H1 (cell line): ENCODE data around the gene NDUFA7. TPM values are rescaled to one million over a fixed set of nuclear protein-coding genes. Genes with fewer than 3 reads are reported as not detected.

Source experiments
- CTCF ChIA-PET: fragments of 300-600 bp; sonication (Branson Sonifier 250); formaldehyde crosslinking; loops from one replicate; lab custom pipeline; 2021; ENCODE audit not compliant: partially characterized antibody; lab: Charles Lee
- POLR2A ChIA-PET: fragments of 300-600 bp; sonication (Branson Sonifier 250); formaldehyde crosslinking; loops from one replicate; lab custom pipeline; 2021; ENCODE audit warnings: inconsistent platforms; ENCODE audit not compliant: partially characterized antibody; lab: Charles Lee
- DNase-seq, 2 experiments: peaks; one replicate each; pipeline versions ENCODE4 v3.0.0 to v3.0.0-alpha.2; 2010 to 2022; ENCODE audit warnings: low spot score in 2 of 2, low read depth in 1 of 2, mixed read lengths in 1 of 2
- FAIRE-seq: peaks from 2 replicates; lab custom pipeline; 2011; peaks lifted over from hg19 to GRCh38; lab: Jason Lieb, UNC
- H2AFZ ChIP-seq: 2 replicates; pipeline ENCODE4 v1.8.1; 2012; ENCODE audit warnings: low read length, inconsistent platforms
- H2AK5ac ChIP-seq: 2 replicates; pipeline ENCODE4 v1.6.1; 2013; ENCODE audit warnings: low read depth, low read length
- H2BK120ac ChIP-seq: replicated peaks from 2 replicates; pipeline ENCODE3; 2013; ENCODE audit warnings: low read depth, low read length, inconsistent platforms
- H2BK12ac ChIP-seq: 2 replicates; pipeline ENCODE4 v1.6.1; 2013; ENCODE audit warnings: low read depth, low read length
- H2BK15ac ChIP-seq: 2 replicates; pipeline ENCODE4 v1.6.1; 2013; ENCODE audit warnings: low read length
- H2BK20ac ChIP-seq: 2 replicates; pipeline ENCODE4 v1.6.1; 2013; ENCODE audit warnings: low read length
- H2BK5ac ChIP-seq: 2 replicates; pipeline ENCODE4 v1.6.1; 2013; ENCODE audit warnings: low read depth, low read length
- H3K14ac ChIP-seq: 2 replicates; pipeline ENCODE4 v1.6.1; 2013; ENCODE audit warnings: inconsistent platforms; ENCODE audit not compliant: insufficient read length
- H3K18ac ChIP-seq: 2 replicates; pipeline ENCODE4 v1.6.1; 2013; ENCODE audit warnings: low read length; ENCODE audit errors: extremely low read depth
- H3K23ac ChIP-seq: 2 replicates; pipeline ENCODE4 v1.6.1; 2013; ENCODE audit warnings: inconsistent platforms; ENCODE audit not compliant: insufficient read length
- H3K23me2 ChIP-seq: 2 replicates; pipeline ENCODE4 v1.6.1; 2013; ENCODE audit warnings: low read depth, low read length
- H3K27ac ChIP-seq: 2 replicates; pipeline ENCODE4 v1.6.1; 2011; ENCODE audit warnings: low read depth, low read length, inconsistent platforms
- H3K27me3 ChIP-seq, 4 experiments: replicated peaks in 1 of 4; 1 replicate in 1 of 4; 2 replicates in 3 of 4; pipeline versions ENCODE4 v1.6.1 to v1.8.1; 2011 to 2013; ENCODE audit warnings: low read length in 3 of 4, mild to moderate bottlenecking in 3 of 4, inconsistent platforms in 2 of 4, mixed read lengths in 2 of 4, moderate library complexity in 1 of 4; ENCODE audit not compliant: control insufficient read depth in 3 of 4, insufficient read depth in 3 of 4; ENCODE audit errors: extremely low read depth in 1 of 4
- H3K36me3 ChIP-seq, 4 experiments: 2 replicates each; pipeline versions ENCODE4 v1.6.1 to v1.8.1; 2011 to 2013; ENCODE audit warnings: mild to moderate bottlenecking in 4 of 4, low read length in 3 of 4, moderate library complexity in 2 of 4, control low read depth in 1 of 4, inconsistent platforms in 1 of 4; ENCODE audit not compliant: insufficient read depth in 4 of 4, control insufficient read depth in 2 of 4
- H3K4ac ChIP-seq: replicated peaks from 2 replicates; pipeline ENCODE3; 2013; ENCODE audit warnings: low read length, low read depth, mixed read lengths, inconsistent platforms; ENCODE audit not compliant: insufficient read length
- H3K4me1 ChIP-seq, 4 experiments: replicated peaks in 1 of 4; 1 replicate in 1 of 4; 2 replicates in 3 of 4; pipeline versions ENCODE4 v1.6.1 to v1.8.1; 2011 to 2013; ENCODE audit warnings: low read length in 3 of 4, inconsistent platforms in 2 of 4, mixed read lengths in 1 of 4; ENCODE audit not compliant: insufficient read depth in 4 of 4, control insufficient read depth in 3 of 4
- H3K4me2 ChIP-seq, 2 experiments: 2 replicates each; pipeline versions ENCODE4 v1.6.1 to v1.8.1; 2011 to 2013; ENCODE audit warnings: low read depth in 2 of 2, low read length in 2 of 2, control low read depth in 1 of 2, inconsistent platforms in 1 of 2, mild to moderate bottlenecking in 1 of 2; ENCODE audit not compliant: insufficient read depth in 1 of 2
- H3K4me3 ChIP-seq, 4 experiments: fragments of 200-600, 300-600 bp in 1 of 4; sonication (generic), shearing (Covaris generic), sonication (Bioruptor Twin) in 1 of 4; 2 replicates each; pipeline versions ENCODE4 v1.5.1 to v1.8.1; 2011 to 2016; ENCODE audit warnings: low read length in 4 of 4, low read depth in 3 of 4, control low read depth in 2 of 4, inconsistent platforms in 2 of 4, mild to moderate bottlenecking in 2 of 4, mixed read lengths in 1 of 4, moderate library complexity in 1 of 4; ENCODE audit not compliant: insufficient read depth in 2 of 4; ENCODE audit errors: extremely low read depth in 1 of 4
- H3K56ac ChIP-seq: replicated peaks from 2 replicates; pipeline ENCODE3; 2013; ENCODE audit warnings: low read depth, mild to moderate bottlenecking, mixed read lengths, low read length, inconsistent platforms; ENCODE audit not compliant: insufficient read length
- H3K79me1 ChIP-seq: 2 replicates; pipeline ENCODE4 v1.6.1; 2013; ENCODE audit warnings: low read depth, low read length, control low read depth
- H3K79me2 ChIP-seq, 2 experiments: 2 replicates each; pipeline versions ENCODE4 v1.6.1 to v1.8.1; 2012 to 2013; ENCODE audit warnings: low read length in 2 of 2, mild to moderate bottlenecking in 2 of 2, inconsistent platforms in 1 of 2; ENCODE audit not compliant: insufficient read depth in 2 of 2, control insufficient read depth in 1 of 2
- H3K9ac ChIP-seq, 4 experiments: replicated peaks in 1 of 4; 1 replicate in 1 of 4; 2 replicates in 3 of 4; pipeline versions ENCODE4 v1.6.1 to v1.8.1; 2011 to 2013; ENCODE audit warnings: low read depth in 3 of 4, low read length in 3 of 4, control low read depth in 2 of 4, mild to moderate bottlenecking in 2 of 4, moderate library complexity in 2 of 4, inconsistent platforms in 1 of 4; ENCODE audit errors: extremely low read depth in 1 of 4
- H3K9me3 ChIP-seq, 2 experiments: 2 replicates each; pipeline versions ENCODE4 v1.6.1 to v1.8.1; 2012 to 2013; ENCODE audit warnings: mild to moderate bottlenecking in 2 of 2, moderate library complexity in 2 of 2, control low read depth in 1 of 2, inconsistent platforms in 1 of 2, low read depth in 1 of 2, low read length in 1 of 2, mixed read lengths in 1 of 2; ENCODE audit not compliant: insufficient read depth in 2 of 2
- H4K20me1 ChIP-seq, 2 experiments: replicated peaks in 1 of 2; 2 replicates each; pipeline versions ENCODE3 to v1.8.1; 2011 to 2013; ENCODE audit warnings: inconsistent platforms in 2 of 2, low read length in 2 of 2, mild to moderate bottlenecking in 1 of 2; ENCODE audit not compliant: insufficient read depth in 2 of 2, control insufficient read depth in 1 of 2
- H4K5ac ChIP-seq: 2 replicates; pipeline ENCODE4 v1.6.1; 2013; ENCODE audit warnings: low read length, low read depth, mixed read lengths, inconsistent platforms; ENCODE audit not compliant: insufficient read length
- H4K8ac ChIP-seq: 2 replicates; pipeline ENCODE4 v1.8.0; 2013; ENCODE audit warnings: mild to moderate bottlenecking, moderate library complexity, low read length, inconsistent platforms; ENCODE audit not compliant: insufficient read depth; ENCODE audit errors: extremely low read depth
- H4K91ac ChIP-seq: replicated peaks from 2 replicates; pipeline ENCODE3; 2013; ENCODE audit warnings: low read length, mixed read lengths, inconsistent platforms; ENCODE audit not compliant: insufficient read length
- BCL11A ChIP-seq, 2 experiments: IDR thresholded peaks; one replicate each; pipeline ENCODE4 v1.6.1; 2011; ENCODE audit warnings: low read depth in 2 of 2, low read length in 2 of 2, mild to moderate bottlenecking in 2 of 2
- HDAC6 ChIP-seq: IDR thresholded peaks from one replicate; pipeline ENCODE4 v1.7.1; 2012; ENCODE audit warnings: low read depth, mild to moderate bottlenecking, inconsistent platforms, low read length, moderate library complexity
- KDM5A ChIP-seq: fragments of 200-600 bp; IDR thresholded peaks from 2 replicates; pipeline ENCODE4 v1.7.1; 2012; ENCODE audit warnings: mild to moderate bottlenecking, low read length, inconsistent platforms, mixed read lengths
- POLR2AphosphoS5 ChIP-seq: IDR thresholded peaks from 2 replicates; pipeline ENCODE4 v1.6.1; 2011; ENCODE audit warnings: low read depth, low read length
- RFX5 ChIP-seq: IDR thresholded peaks from 2 replicates; pipeline ENCODE4 v1.6.1; 2011; ENCODE audit warnings: low read depth, low read length, improper control_type of control experiment, borderline replicate concordance
- SIN3A ChIP-seq, 2 experiments: IDR thresholded peaks in 1 of 2; conservative IDR thresholded peaks in 1 of 2; 2 replicates each; pipeline ENCODE4 v1.6.1; 2011 to 2012; ENCODE audit warnings: low read length in 2 of 2, improper control_type of control experiment in 1 of 2, low read depth in 1 of 2, mild to moderate bottlenecking in 1 of 2
- SP1 ChIP-seq: IDR thresholded peaks from 2 replicates; pipeline ENCODE4 v1.6.1; 2011; ENCODE audit warnings: low read depth, low read length
- TBP ChIP-seq: IDR thresholded peaks from 2 replicates; pipeline ENCODE4 v1.6.1; 2011; ENCODE audit warnings: low read depth, low read length, improper control_type of control experiment
- WGBS, 2 experiments: shearing (Covaris generic) in 1 of 2; methylation state at CpG; one replicate each; pipeline versions ENCODE4 v1.1.6 to v1.1.7; 2013 to 2015; ENCODE audit warnings: low lambda C conversion rate in 2 of 2, mixed read lengths in 2 of 2, inconsistent platforms in 1 of 2, low coverage in 1 of 2, missing lambda C conversion rate in 1 of 2; ENCODE audit not compliant: insufficient replicate concordance in 2 of 2, insufficient coverage in 1 of 2, insufficient read length in 1 of 2; ENCODE audit errors: extremely low coverage in 1 of 2, missing lambda C conversion rate in 1 of 2; 5-methylcytosine and 5-hydroxymethylcytosine counted together
- polyA plus RNA-seq, 7 experiments: library from polyadenylated mRNA; depleted of rRNA in 3 of 7; stranded (reverse) in 5 of 7; unstranded in 2 of 7; fragments of >200 nt in 5 of 7; fragments of 200-250 nt in 2 of 7; gene quantifications; 1 replicate in 5 of 7; 2 replicates in 1 of 7; 4 replicates in 1 of 7; pipeline versions ENCODE4 v1.2.1 to v1.2.3, GENCODE V29; 2011 to 2013; ENCODE audit warnings: missing spikeins in 2 of 7, mixed read lengths in 2 of 7
- total RNA-seq: library from RNA; stranded (reverse); fragmentation: NEBNext Ultra II Directional; extraction: Animal tissue kit (Norgen Biotek cat#: 25700); gene quantifications from 2 replicates; pipeline ENCODE4 v1.2.1, GENCODE V29; 2021
- TF ChIP-seq, protein P1 (sequence below): IDR thresholded peaks from 2 replicates; pipeline ENCODE4 v1.6.1; 2012; ENCODE audit warnings: low read length, inconsistent platforms

NDUFA7 gene
- total and polyA plus RNA-seq, 2 of the 8 experiments (the other 6 are each of a cell fraction or from before 2014, with no cell fraction given): 54.4 to 286 TPM

DNA sequence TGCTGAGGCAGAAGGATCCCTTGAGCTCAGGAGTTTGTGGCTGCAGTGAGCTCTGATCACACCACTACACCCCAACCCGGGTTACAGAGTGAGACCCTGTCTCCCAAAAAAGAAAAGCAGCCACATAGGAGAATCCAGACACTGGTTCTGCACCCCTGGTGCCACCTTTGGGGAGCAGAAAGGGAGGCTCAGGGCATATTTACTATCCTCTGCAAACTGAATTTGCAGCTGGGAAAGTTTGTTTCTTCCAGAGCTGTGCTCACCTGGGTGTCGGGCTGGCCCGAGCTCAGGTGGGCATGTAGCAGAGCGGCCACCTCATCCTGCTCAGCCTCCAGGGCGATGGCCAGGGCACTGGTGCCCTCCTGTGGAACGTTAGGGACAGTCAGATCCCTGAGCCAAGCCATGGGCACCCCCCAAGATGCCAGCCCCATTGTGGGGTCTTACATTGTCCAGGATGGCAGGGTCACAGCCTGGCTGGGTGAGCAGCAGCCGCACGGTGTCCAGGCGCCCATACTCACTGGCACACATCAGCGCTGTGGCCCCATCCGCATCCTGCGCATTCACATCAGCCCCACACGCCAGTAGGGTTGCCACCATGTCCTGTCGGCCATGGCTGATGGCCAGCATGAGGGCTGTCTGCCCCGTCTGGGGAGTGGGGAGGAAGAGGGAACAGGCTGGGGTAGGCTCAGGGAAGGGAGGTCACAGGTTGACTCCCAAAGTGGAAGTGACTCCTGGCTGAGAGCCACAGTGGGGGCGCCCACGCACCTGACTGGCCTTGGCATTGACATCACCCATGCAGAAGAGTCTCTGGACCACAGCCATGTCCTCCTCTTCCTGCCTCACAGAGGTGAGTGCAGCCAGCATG lies 3.2 kb upstream of the NDUFA7 start:
- peak in 1 of 2 experiments; percentile 67 for DNase-seq
- Histone ChIP-seq H3K14ac (no peak overlapping the region), H3K23ac (no peak overlapping the region), H4K8ac (peak overlapping the region; percentile 57), H3K4ac (no peak overlapping the region), H4K20me1 (peaks cover 5 to 15% of the 10 kb centered on the region in 2 experiments), H3K56ac (no peak overlapping the region), H3K4me3 (no peak overlapping the region), H3K27me3 (no peaks in the 10 kb centered on the region; a peak in 1 of 7 replicates), H3K27ac (no peak overlapping the region), H2BK120ac (no peak overlapping the region), H3K79me1 (peaks cover 10% of the 10 kb centered on the region; the same call in 1 of the 2 replicates), H3K36me3 (peaks cover 13 to 20% (median 15%) of the 10 kb centered on the region in 4 experiments), H3K79me2 (peaks cover 0 to 33% of the 10 kb centered on the region in 2 experiments; a peak in 2 of 4 replicates), H3K4me1 (peaks cover 0 to 13% (median 6%) of the 10 kb centered on the region in 4 experiments; a peak in 5 of 7 replicates), H2BK12ac (0 out of 2 replicates have a peak overlapping the region, but pooled peaks have one; percentile 23), H2BK5ac (no peak overlapping the region), H2AFZ (no peak overlapping the region), H2BK20ac (no peak overlapping the region), H3K23me2 (peaks cover 16% of the 10 kb centered on the region), H2AK5ac (no peak overlapping the region; the same call in 1 of the 2 replicates), H3K18ac (no peak overlapping the region), H4K5ac (no peak overlapping the region), H4K91ac (no peak overlapping the region), H3K4me2 (no peak overlapping the region), H3K9me3 (no peaks in the 10 kb centered on the region), H3K9ac (no peak overlapping the region), H2BK15ac (no peak overlapping the region)
- no peak for FAIRE-seq
- ChIA-PET POLR2A (interaction anchor here (0.5 to 27.1 kb wide), 16 partner anchors 5 to 1880 kb away, joined by 3 to 583 read pairs (median 4); partner anchors contain the start of genes CD320, KANK3, MARCHF2 and NDUFA7), CTCF (interaction anchor here (0.7 to 5.2 kb wide), 9 partner anchors 10 to 73 kb away, joined by 3 to 32 read pairs (median 4); no protein-coding TSS in a partner anchor)
- whole genome bisulfite sequencing, 2 experiments: 84% methylated on average over 15 of the region's 17 CpGs; no CpG with 5 or more reads in 1 of the 2 experiments
- TF ChIP-seq KDM5A: no peak
- peak; percentile 79; the same call in 1 of the 2 replicates for TF ChIP-seq POLR2AphosphoS5
- no peak for TF ChIP-seq RFX5
- TF ChIP-seq, protein P1, sequence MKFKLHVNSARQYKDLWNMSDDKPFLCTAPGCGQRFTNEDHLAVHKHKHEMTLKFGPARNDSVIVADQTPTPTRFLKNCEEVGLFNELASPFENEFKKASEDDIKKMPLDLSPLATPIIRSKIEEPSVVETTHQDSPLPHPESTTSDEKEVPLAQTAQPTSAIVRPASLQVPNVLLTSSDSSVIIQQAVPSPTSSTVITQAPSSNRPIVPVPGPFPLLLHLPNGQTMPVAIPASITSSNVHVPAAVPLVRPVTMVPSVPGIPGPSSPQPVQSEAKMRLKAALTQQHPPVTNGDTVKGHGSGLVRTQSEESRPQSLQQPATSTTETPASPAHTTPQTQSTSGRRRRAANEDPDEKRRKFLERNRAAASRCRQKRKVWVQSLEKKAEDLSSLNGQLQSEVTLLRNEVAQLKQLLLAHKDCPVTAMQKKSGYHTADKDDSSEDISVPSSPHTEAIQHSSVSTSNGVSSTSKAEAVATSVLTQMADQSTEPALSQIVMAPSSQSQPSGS: no peak
- no peak for TF ChIP-seq HDAC6
- no peak for TF ChIP-seq SP1
- no peak for TF ChIP-seq TBP
- no peak for TF ChIP-seq SIN3A (conservative IDR thresholded peaks at IDR 0.05 in 1 of 2, IDR thresholded peaks at IDR 0.05 in 1 of 2; ENCODE audit: low read depth in 1 of 2, low read length in 2 of 2)
- no peak for TF ChIP-seq BCL11A (IDR thresholded peaks at IDR 0.05; ENCODE audit: low read depth in 2 of 2, low read length in 2 of 2)
